HepG2 (cell line): ENCODE results near the gene RSF1.

Experiments used
- BRCA1 ChIP-seq: sonication (generic); formaldehyde crosslinking; IDR thresholded peaks from 2 replicates; pipeline ENCODE4 v1.4.0; 2020; ENCODE audit warnings: missing genetic modification reagents
- FOXA3 ChIP-seq: IDR thresholded peaks from 2 replicates; pipeline ENCODE4 v1.6.1; 2016; ENCODE audit warnings: missing genetic modification reagents, missing compliant biosample characterization
- HDAC2 ChIP-seq: sonication (generic); formaldehyde crosslinking; IDR thresholded peaks from 2 replicates; pipeline ENCODE4 v1.4.0; 2020; ENCODE audit warnings: missing genetic modification reagents
- SIN3A ChIP-seq: IDR thresholded peaks from 2 replicates; pipeline ENCODE4 v1.6.1; 2011; ENCODE audit warnings: low read depth, mild to moderate bottlenecking, control low read depth, low read length, borderline replicate concordance
- ZNF616 ChIP-seq: sonication (generic); formaldehyde crosslinking; IDR thresholded peaks from 2 replicates; pipeline ENCODE4 v1.5.0; 2020; ENCODE audit warnings: low read depth, mild to moderate bottlenecking, missing genetic modification reagents
- TF ChIP-seq, protein P1 (sequence below): sonication (generic); formaldehyde crosslinking; IDR thresholded peaks from 2 replicates; pipeline ENCODE4 v1.4.0; 2020; ENCODE audit warnings: missing genetic modification reagents, borderline replicate concordance
- TF ChIP-seq, protein P2 (sequence below): sonication (generic); formaldehyde crosslinking; IDR thresholded peaks from 2 replicates; pipeline ENCODE4 v1.4.0; 2020; ENCODE audit warnings: missing genetic modification reagents, borderline replicate concordance
- TF ChIP-seq, protein P3 (sequence below): IDR thresholded peaks from 2 replicates; pipeline ENCODE4 v1.6.1; 2018; ENCODE audit warnings: missing genetic modification reagents

DNA sequence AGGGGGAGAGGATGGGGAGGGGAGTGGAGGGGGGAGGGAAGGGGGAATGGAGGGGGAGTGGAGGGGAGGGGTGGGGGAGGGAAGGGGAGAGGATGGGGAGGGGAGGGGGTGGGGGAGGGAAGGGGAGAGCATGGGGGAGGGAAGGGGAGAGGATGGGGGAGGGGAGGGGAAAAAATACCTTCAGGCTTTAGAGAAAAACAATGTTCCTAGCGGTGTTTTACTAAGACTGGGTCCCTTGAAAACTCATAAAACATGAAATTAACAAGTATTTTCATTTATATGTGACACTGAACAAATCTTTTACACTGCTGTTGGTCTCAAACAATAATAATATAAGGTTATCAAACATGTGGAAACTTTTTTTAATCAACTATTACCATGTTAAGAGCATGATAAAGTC is 42.4 kb downstream of the RSF1 start:
- TF ChIP-seq HDAC2 (CRISPR knock-in tag) = no peak
- TF ChIP-seq BRCA1 (CRISPR knock-in tag) = no peak
- no peak for TF ChIP-seq SIN3A
- TF ChIP-seq, protein P1, sequence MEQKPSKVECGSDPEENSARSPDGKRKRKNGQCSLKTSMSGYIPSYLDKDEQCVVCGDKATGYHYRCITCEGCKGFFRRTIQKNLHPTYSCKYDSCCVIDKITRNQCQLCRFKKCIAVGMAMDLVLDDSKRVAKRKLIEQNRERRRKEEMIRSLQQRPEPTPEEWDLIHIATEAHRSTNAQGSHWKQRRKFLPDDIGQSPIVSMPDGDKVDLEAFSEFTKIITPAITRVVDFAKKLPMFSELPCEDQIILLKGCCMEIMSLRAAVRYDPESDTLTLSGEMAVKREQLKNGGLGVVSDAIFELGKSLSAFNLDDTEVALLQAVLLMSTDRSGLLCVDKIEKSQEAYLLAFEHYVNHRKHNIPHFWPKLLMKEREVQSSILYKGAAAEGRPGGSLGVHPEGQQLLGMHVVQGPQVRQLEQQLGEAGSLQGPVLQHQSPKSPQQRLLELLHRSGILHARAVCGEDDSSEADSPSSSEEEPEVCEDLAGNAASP (CRISPR knock-in tag) = no peak
- TF ChIP-seq, protein P2, sequence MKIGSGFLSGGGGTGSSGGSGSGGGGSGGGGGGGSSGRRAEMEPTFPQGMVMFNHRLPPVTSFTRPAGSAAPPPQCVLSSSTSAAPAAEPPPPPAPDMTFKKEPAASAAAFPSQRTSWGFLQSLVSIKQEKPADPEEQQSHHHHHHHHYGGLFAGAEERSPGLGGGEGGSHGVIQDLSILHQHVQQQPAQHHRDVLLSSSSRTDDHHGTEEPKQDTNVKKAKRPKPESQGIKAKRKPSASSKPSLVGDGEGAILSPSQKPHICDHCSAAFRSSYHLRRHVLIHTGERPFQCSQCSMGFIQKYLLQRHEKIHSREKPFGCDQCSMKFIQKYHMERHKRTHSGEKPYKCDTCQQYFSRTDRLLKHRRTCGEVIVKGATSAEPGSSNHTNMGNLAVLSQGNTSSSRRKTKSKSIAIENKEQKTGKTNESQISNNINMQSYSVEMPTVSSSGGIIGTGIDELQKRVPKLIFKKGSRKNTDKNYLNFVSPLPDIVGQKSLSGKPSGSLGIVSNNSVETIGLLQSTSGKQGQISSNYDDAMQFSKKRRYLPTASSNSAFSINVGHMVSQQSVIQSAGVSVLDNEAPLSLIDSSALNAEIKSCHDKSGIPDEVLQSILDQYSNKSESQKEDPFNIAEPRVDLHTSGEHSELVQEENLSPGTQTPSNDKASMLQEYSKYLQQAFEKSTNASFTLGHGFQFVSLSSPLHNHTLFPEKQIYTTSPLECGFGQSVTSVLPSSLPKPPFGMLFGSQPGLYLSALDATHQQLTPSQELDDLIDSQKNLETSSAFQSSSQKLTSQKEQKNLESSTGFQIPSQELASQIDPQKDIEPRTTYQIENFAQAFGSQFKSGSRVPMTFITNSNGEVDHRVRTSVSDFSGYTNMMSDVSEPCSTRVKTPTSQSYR (CRISPR knock-in tag) = no peak
- TF ChIP-seq ZNF616 (CRISPR knock-in tag) = no peak
- TF ChIP-seq, protein P3, sequence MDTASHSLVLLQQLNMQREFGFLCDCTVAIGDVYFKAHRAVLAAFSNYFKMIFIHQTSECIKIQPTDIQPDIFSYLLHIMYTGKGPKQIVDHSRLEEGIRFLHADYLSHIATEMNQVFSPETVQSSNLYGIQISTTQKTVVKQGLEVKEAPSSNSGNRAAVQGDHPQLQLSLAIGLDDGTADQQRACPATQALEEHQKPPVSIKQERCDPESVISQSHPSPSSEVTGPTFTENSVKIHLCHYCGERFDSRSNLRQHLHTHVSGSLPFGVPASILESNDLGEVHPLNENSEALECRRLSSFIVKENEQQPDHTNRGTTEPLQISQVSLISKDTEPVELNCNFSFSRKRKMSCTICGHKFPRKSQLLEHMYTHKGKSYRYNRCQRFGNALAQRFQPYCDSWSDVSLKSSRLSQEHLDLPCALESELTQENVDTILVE (CRISPR knock-in tag) = no peak
- no peak for TF ChIP-seq FOXA3 (CRISPR knock-in tag)
